Endothelial cell of umbilical vein (primary cell): ENCODE results near the gene DIS3L2. TPM values are rescaled to one million over a fixed set of nuclear protein-coding genes. Genes with fewer than 3 reads are reported as not detected.

ENCODE experiments used
- BruUV-seq: library from RNA; stranded (reverse); fragments of 400-500 nt; replicated peaks from 2 replicates; lab custom pipeline; 2021; lab: Mats Ljungman, UMichigan
- CTCF ChIA-PET: fragments of 300-600, 350-600 bp; sonication (Branson Sonifier 250); formaldehyde crosslinking; loops from one replicate; lab custom pipeline; 2021; ENCODE audit warnings: antibody characterized with exemption, inconsistent platforms; lab: Charles Lee
- POLR2A ChIA-PET: fragments of 300-600, 350-600 bp; sonication (Branson Sonifier 250); formaldehyde crosslinking; loops from one replicate; lab custom pipeline; 2021; ENCODE audit warnings: antibody characterized with exemption, inconsistent platforms; lab: Charles Lee
- DNase-seq: peaks from one replicate; pipeline ENCODE4 v3.0.0-alpha.2; 2011; ENCODE audit warnings: low read depth, low spot score
- FAIRE-seq: peaks from 2 replicates; lab custom pipeline; 2011; peaks lifted over from hg19 to GRCh38; lab: Jason Lieb, UNC
- H2AFZ ChIP-seq: 2 replicates; pipeline ENCODE4 v1.6.0; 2012; ENCODE audit warnings: low read depth, low read length, control low read depth, inconsistent platforms
- H3K27ac ChIP-seq: 2 replicates; pipeline ENCODE4 v1.5.1; 2011; ENCODE audit warnings: low read depth, mild to moderate bottlenecking, control low read depth, low read length, moderate library complexity; ENCODE audit not compliant: insufficient read depth
- H3K27me3 ChIP-seq, 2 experiments: 2 replicates each; pipeline versions ENCODE4 v1.6.0 to v1.6.1; 2011; ENCODE audit warnings: low read length in 2 of 2, mixed read lengths in 1 of 2; ENCODE audit not compliant: control insufficient read depth in 2 of 2, insufficient read depth in 2 of 2
- H3K36me3 ChIP-seq, 2 experiments: 2 replicates in 1 of 2; 3 replicates in 1 of 2; pipeline ENCODE4 v1.5.1; 2011; ENCODE audit warnings: low read length in 2 of 2, mild to moderate bottlenecking in 1 of 2, moderate library complexity in 1 of 2; ENCODE audit not compliant: control insufficient read depth in 2 of 2, insufficient read depth in 2 of 2; ENCODE audit errors: extremely low read depth in 1 of 2
- H3K4me1 ChIP-seq: 3 replicates; pipeline ENCODE4 v1.5.1; 2011; ENCODE audit warnings: mild to moderate bottlenecking, low read length; ENCODE audit not compliant: control insufficient read depth, insufficient read depth; ENCODE audit errors: extremely low read depth
- H3K4me2 ChIP-seq: 2 replicates; pipeline ENCODE4 v1.6.1; 2011; ENCODE audit warnings: low read length, control low read depth, mixed read lengths; ENCODE audit not compliant: insufficient read depth
- H3K4me3 ChIP-seq, 3 experiments: fragments of 200-600 bp in 1 of 3; sonication (generic), shearing (Covaris generic) in 1 of 3; replicated peaks in 1 of 3; 2 replicates each; pipeline ENCODE4 v1.5.1; 2011 to 2016; ENCODE audit warnings: control low read depth in 3 of 3, low read length in 3 of 3, mild to moderate bottlenecking in 2 of 3, inconsistent platforms in 1 of 3, low read depth in 1 of 3, moderate library complexity in 1 of 3; ENCODE audit not compliant: insufficient read depth in 1 of 3
- H3K79me2 ChIP-seq: 2 replicates; pipeline ENCODE4 v1.6.0; 2012; ENCODE audit warnings: low read length, inconsistent platforms; ENCODE audit not compliant: control insufficient read depth, insufficient read depth
- H3K9ac ChIP-seq: replicated peaks from 2 replicates; pipeline ENCODE3; 2011; ENCODE audit warnings: low read length, control low read depth; ENCODE audit not compliant: insufficient read depth; ENCODE audit errors: extremely low read depth
- H3K9me1 ChIP-seq: replicated peaks from 3 replicates; pipeline ENCODE4 v1.6.0; 2011; ENCODE audit warnings: mild to moderate bottlenecking, low read length; ENCODE audit not compliant: control insufficient read depth, insufficient read depth; ENCODE audit errors: extremely low read depth
- H3K9me3 ChIP-seq: replicated peaks from 2 replicates; pipeline ENCODE4 v1.5.1; 2012; ENCODE audit warnings: low read length, inconsistent platforms; ENCODE audit not compliant: control insufficient read depth, insufficient read depth
- H4K20me1 ChIP-seq: replicated peaks from 2 replicates; pipeline ENCODE3; 2011; ENCODE audit warnings: mild to moderate bottlenecking, low read length; ENCODE audit not compliant: control insufficient read depth, insufficient read depth; ENCODE audit errors: extremely low read depth
- CTCF ChIP-seq, 2 donors: IDR thresholded peaks; 1 replicate in 1 of 2; 2 replicates in 1 of 2; pipeline ENCODE4 v1.5.1; 2011; ENCODE audit warnings: low read length in 2 of 2, mild to moderate bottlenecking in 2 of 2, moderate library complexity in 2 of 2, control low read depth in 1 of 2, inconsistent platforms in 1 of 2, low read depth in 1 of 2; ENCODE audit not compliant: insufficient read depth in 1 of 2; ENCODE audit errors: extremely low read depth in 1 of 2
- EZH2 ChIP-seq: IDR thresholded peaks from 2 replicates; pipeline ENCODE4 v1.6.1; 2012; ENCODE audit warnings: borderline replicate concordance, low read depth, mild to moderate bottlenecking, moderate library complexity, low read length, inconsistent platforms; ENCODE audit not compliant: severe bottlenecking
- FOS ChIP-seq: IDR thresholded peaks from 2 replicates; pipeline ENCODE4 v1.6.1; 2011; ENCODE audit warnings: mild to moderate bottlenecking, low read length, moderate library complexity, borderline replicate concordance; ENCODE audit not compliant: insufficient read depth
- GATA2 ChIP-seq: IDR thresholded peaks from 2 replicates; pipeline ENCODE4 v1.7.0; 2011; ENCODE audit warnings: low read depth, mild to moderate bottlenecking, moderate library complexity, mixed read lengths, low read length; ENCODE audit not compliant: insufficient read length, insufficient read depth
- JUN ChIP-seq: IDR thresholded peaks from 2 replicates; pipeline ENCODE4 v1.6.1; 2011; ENCODE audit warnings: borderline replicate concordance, low read depth; ENCODE audit not compliant: insufficient read length, insufficient read depth
- MAX ChIP-seq: IDR thresholded peaks from 2 replicates; pipeline ENCODE4 v1.6.1; 2011; ENCODE audit not compliant: insufficient read depth, insufficient read length
- MYC ChIP-seq: IDR thresholded peaks from one replicate; pipeline ENCODE4 v1.6.1; 2011; ENCODE audit warnings: mild to moderate bottlenecking, low read depth, low read length
- POLR2A ChIP-seq: IDR thresholded peaks from 2 replicates; pipeline ENCODE4 v1.6.1; 2012; ENCODE audit warnings: low read depth, mild to moderate bottlenecking, control low read depth, low read length
- POLR2AphosphoS5 ChIP-seq: IDR thresholded peaks from 2 replicates; pipeline ENCODE4 v1.6.1; 2012; ENCODE audit warnings: low read depth, mild to moderate bottlenecking, control low read depth, low read length, moderate library complexity; ENCODE audit not compliant: insufficient read depth
- dilution Hi-C: fragments of 300-500 bp; cut with MboI; formaldehyde crosslinking; loops from one replicate; pipeline ENCODE4 v1.15.0; 2019; ENCODE audit warnings: low sequenced_read_pairs; ENCODE audit not compliant: extremely low pct_ligation_motif_present
- intact Hi-C: fragments of 100-400 bp; cut with micrococcal nuclease; formaldehyde crosslinking; loops from one replicate; pipeline ENCODE4 v1.10.0; 2022
- polyA plus RNA-seq, 4 experiments: library from polyadenylated mRNA; depleted of rRNA in 3 of 4; stranded (reverse) in 3 of 4; unstranded in 1 of 4; fragments of >200 nt; gene quantifications; 2 replicates each; pipeline versions ENCODE4 v1.2.1 to v1.2.3, GENCODE V29; 2011 to 2012; ENCODE audit warnings: missing spikeins in 1 of 4
- total RNA-seq: library from RNA; stranded (reverse); gene quantifications from 2 replicates; pipeline ENCODE4 v1.2.3, GENCODE V29; 2021

Gene DIS3L2
- total and polyA plus RNA-seq, 2 donors (not counting 3 experiments of a cell fraction or from before 2014, with no cell fraction given), result 14.6 to 31.2 TPM

- Histone ChIP-seq H3K4me2 (no peak overlapping the region), H3K27me3 (no peaks in the 10 kb centered on the region), H3K4me3 (no peak overlapping the region), H3K9me3 (no peaks in the 10 kb centered on the region), H3K9ac (no peak overlapping the region), H3K27ac (no peak overlapping the region), H3K4me1 (no peaks in the 10 kb centered on the region), H3K79me2 (no peaks in the 10 kb centered on the region), H3K36me3 (peaks cover 0 to 2% of the 10 kb centered on the region in 2 experiments), H3K9me1 (no peaks in the 10 kb centered on the region), H2AFZ (no peak overlapping the region), H4K20me1 (no peaks in the 10 kb centered on the region)
- FAIRE-seq (no peak), DNase-seq (no peak)
- intact Hi-C loops, result no loop called here
- TF ChIP-seq EZH2 (no peak), MAX (no peak), CTCF (IDR thresholded peaks at IDR 0.05; ENCODE audit: extremely low read depth in 1 of 2, insufficient read depth in 1 of 2, low read depth in 1 of 2, low read length in 2 of 2) (no peak), POLR2AphosphoS5 (no peak), GATA2 (no peak), POLR2A (no peak), JUN (no peak), MYC (no peak), FOS (no peak)
- CTCF ChIA-PET, result interaction anchor here (0.9 to 1.2 kb wide), 4 partner anchors 10 to 364 kb away, joined by 3 to 5 read pairs (median 3); no protein-coding TSS in a partner anchor
- POLR2A ChIA-PET, result no interaction called here
- BruUV-seq, result no TSS peak
- dilution Hi-C loops, result no loop called here
Measured at GRCh38 chr2:232269867-232270266, 308.4 kb downstream of the DIS3L2 start.
